Uterus (tissue), 4 donors: Measurements from ENCODE around the gene KLHDC7A. TPM values are rescaled to one million over a fixed set of nuclear protein-coding genes. Genes with fewer than 3 reads are reported as not detected.

Source experiments
- DNase-seq, 2 donors: peaks; one replicate each; pipeline ENCODE4 v3.0.0-alpha.2; 2019 to 2020
- H3K27ac ChIP-seq, 2 donors: fragments of 200-600 bp; sonication (generic); 1 replicate in 1 of 2; 2 replicates in 1 of 2; pipeline ENCODE4 v1.5.1; 2016 to 2018
- H3K27me3 ChIP-seq, 2 donors: fragments of 200-600 bp; sonication (generic); one replicate each; pipeline ENCODE4 v1.5.1; 2018 to 2019; ENCODE audit warnings: control low read depth in 1 of 2
- H3K36me3 ChIP-seq, 2 donors: fragments of 200-600 bp; sonication (generic); one replicate each; pipeline ENCODE4 v1.5.1; 2019; ENCODE audit warnings: control low read depth in 1 of 2
- H3K4me1 ChIP-seq, 2 donors: fragments of 200-600 bp; sonication (generic); one replicate each; pipeline ENCODE4 v1.5.1; 2018 to 2019; ENCODE audit warnings: control low read depth in 1 of 2
- H3K4me3 ChIP-seq, 2 donors: fragments of 200-600 bp; sonication (generic); 1 replicate in 1 of 2; 2 replicates in 1 of 2; pipeline ENCODE4 v1.5.1; 2018 to 2019; ENCODE audit warnings: mild to moderate bottlenecking in 1 of 2
- H3K9me3 ChIP-seq, 2 donors: fragments of 200-600 bp; sonication (generic); one replicate each; pipeline ENCODE4 v1.5.1; 2019; ENCODE audit warnings: control low read depth in 1 of 2
- POLR2A ChIP-seq, 2 donors: fragments of 450-650 bp; IDR thresholded peaks; one replicate each; pipeline ENCODE4 v1.6.1; 2016; ENCODE audit warnings: antibody characterized with exemption in 2 of 2, mild to moderate bottlenecking in 1 of 2, moderate library complexity in 1 of 2
- intact Hi-C: fragments of 100-400 bp; cut with DNase I; formaldehyde crosslinking; loops from one replicate; pipeline ENCODE4 v1.15.1; 2023; ENCODE audit warnings: low total_unique reads
- total RNA-seq, 4 donors: library from RNA; depleted of rRNA in 3 of 4; stranded (reverse); fragments of >200 nt in 3 of 4; gene quantifications; one replicate each; pipeline versions ENCODE4 v1.1.0 to v1.2.4, GENCODE V29; 2014 to 2023
- TF ChIP-seq, protein P1 (sequence below), 4 experiments: fragments of 200-600 bp in 2 of 4; fragments of 450-650 bp in 2 of 4; sonication (generic) in 2 of 4; IDR thresholded peaks; one replicate each; pipeline ENCODE4 v1.5.1; 2016 to 2019; ENCODE audit warnings: antibody characterized with exemption in 4 of 4, mild to moderate bottlenecking in 2 of 4, moderate library complexity in 1 of 4
- donor health status: DM: yes; HTN: yes; CAD: no.

Gene KLHDC7A
- total RNA-seq, 4 donors from 2014 or later, result under 0.01 to 1.4 TPM; not detected in 2

DNA sequence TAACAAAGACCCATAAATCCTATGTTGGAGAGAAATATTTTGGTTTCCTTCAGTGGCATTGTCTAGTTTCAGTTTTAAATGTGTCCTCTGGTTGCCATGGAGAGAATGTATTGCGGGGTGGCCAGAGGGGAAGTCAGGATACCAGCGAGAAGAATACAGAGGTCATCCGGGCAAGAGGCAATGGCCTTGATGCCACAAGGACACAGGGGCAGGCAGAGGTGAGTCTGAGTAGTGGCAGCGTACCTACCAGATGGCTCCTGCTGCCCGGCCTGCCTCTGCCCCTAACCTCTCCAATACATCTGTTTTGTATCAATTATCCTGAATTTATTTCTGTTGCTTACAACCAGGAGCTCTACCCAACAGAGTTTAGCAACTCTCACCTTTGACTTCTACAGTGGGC, 14.9 kb downstream of the KLHDC7A start:
- DNase-seq, result no peak
- Histone ChIP-seq H3K27ac (no peak overlapping the region), H3K36me3 (no peaks in the 10 kb centered on the region), H3K27me3 (no peaks in the 10 kb centered on the region), H3K9me3 (no peaks in the 10 kb centered on the region), H3K4me3 (no peak overlapping the region), H3K4me1 (no peaks in the 10 kb centered on the region)
- intact Hi-C loops, result no loop called here
- TF ChIP-seq POLR2A (IDR thresholded peaks at IDR 0.05), result no peak
- TF ChIP-seq, protein P1, sequence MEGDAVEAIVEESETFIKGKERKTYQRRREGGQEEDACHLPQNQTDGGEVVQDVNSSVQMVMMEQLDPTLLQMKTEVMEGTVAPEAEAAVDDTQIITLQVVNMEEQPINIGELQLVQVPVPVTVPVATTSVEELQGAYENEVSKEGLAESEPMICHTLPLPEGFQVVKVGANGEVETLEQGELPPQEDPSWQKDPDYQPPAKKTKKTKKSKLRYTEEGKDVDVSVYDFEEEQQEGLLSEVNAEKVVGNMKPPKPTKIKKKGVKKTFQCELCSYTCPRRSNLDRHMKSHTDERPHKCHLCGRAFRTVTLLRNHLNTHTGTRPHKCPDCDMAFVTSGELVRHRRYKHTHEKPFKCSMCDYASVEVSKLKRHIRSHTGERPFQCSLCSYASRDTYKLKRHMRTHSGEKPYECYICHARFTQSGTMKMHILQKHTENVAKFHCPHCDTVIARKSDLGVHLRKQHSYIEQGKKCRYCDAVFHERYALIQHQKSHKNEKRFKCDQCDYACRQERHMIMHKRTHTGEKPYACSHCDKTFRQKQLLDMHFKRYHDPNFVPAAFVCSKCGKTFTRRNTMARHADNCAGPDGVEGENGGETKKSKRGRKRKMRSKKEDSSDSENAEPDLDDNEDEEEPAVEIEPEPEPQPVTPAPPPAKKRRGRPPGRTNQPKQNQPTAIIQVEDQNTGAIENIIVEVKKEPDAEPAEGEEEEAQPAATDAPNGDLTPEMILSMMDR (IDR thresholded peaks at IDR 0.05), result no peak

DNA sequence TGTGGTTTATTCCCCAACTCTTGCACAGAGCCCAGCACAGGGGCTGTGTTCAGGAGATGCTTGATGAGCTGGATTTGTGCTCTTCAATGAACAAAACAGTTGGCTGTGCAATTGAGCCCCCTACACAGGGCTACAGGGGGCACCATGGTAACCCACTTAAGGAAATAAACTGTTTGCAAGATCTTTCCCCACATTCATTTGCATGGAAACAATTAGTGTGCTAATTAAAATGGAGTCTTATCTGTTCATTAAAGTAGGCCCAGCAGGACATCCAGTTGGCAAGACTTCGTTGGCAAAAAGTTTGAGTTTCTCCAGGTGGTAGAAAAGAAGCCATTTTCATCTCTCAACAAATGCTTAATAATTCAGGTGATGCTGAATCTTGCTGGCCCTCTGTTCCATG, 15.3 kb downstream of the KLHDC7A start:
- no peaks in the 10 kb centered on the region for H3K27me3 ChIP-seq
- DNase-seq, result no peak
- no peaks in the 10 kb centered on the region for H3K4me1 ChIP-seq
- no peak for TF ChIP-seq POLR2A (IDR thresholded peaks at IDR 0.05)
- TF ChIP-seq, protein P1 (IDR thresholded peaks at IDR 0.05), result no peak
- H3K9me3 ChIP-seq, result no peaks in the 10 kb centered on the region
- no peak overlapping the region for H3K27ac ChIP-seq
- no peaks in the 10 kb centered on the region for H3K36me3 ChIP-seq
- no peak overlapping the region for H3K4me3 ChIP-seq
- intact Hi-C loops, result no loop called here

DNA sequence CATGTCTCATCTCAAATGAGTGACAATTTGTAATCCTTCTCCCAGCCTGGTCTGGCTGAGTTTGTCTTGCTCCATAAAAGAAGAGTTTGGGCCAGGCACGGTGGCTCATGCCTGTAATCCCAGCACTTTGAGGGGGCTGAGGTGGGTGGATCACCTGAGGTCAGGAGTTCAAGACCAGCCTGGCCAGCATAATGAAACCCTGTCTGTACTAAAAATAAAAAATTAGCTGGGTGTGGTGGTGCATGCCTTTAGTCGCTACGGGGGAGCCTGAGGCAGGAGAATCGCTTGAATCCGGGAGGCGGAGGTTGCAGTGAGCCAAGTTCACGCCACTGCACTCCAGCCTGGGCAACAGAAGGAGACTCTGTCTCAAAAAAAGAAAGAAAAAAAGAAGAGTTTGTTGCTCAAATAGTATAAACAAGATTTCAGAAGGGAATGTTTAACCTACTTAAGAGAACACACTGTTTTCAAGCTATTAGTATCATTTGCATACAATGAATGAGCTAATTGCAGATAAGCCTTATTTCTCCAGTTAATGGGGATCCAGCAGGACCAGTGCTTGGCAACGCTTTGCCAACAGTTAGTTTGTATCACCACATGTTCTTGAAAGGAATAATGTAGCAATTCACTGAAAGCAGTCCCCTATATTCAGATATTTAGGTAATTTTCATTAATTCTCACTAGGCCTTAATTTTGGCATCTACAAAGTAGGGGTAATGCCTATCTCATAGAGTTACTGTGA, 15.9 kb downstream of the KLHDC7A start:
- no peak for DNase-seq

DNA sequence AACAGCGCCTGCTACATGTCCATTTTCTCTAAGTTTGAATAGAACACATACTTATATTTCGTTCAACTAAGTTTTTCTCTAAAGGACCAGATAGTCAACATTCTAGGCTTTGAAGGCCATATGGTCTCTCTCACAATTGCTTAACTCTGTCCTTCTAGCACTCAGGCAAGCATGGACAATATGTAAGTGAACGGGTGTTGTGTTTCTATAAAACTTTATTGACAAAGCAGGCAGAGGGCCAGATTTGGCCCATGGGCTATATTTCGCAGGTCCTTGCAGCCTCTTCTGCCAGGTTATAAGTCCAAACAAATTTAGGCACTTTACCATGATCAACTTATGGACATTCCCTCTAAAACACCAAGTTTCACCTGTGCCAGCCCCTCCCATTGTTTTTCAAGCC, 21.1 kb downstream of the KLHDC7A start:
- no peaks in the 10 kb centered on the region for H3K9me3 ChIP-seq
- no peak for DNase-seq
- no peak for TF ChIP-seq POLR2A (IDR thresholded peaks at IDR 0.05)
- TF ChIP-seq, protein P1 (IDR thresholded peaks at IDR 0.05), result no peak
- H3K27ac ChIP-seq, result no peak overlapping the region
- H3K4me1 ChIP-seq, result no peaks in the 10 kb centered on the region
- no peaks in the 10 kb centered on the region for H3K27me3 ChIP-seq
- H3K4me3 ChIP-seq, result no peak overlapping the region
- intact Hi-C loops, result no loop called here
- no peaks in the 10 kb centered on the region for H3K36me3 ChIP-seq

More for the DNA sequence above, 15.9 kb downstream of the KLHDC7A start:
- no peak overlapping the region for H3K27ac ChIP-seq
- TF ChIP-seq, protein P1 (IDR thresholded peaks at IDR 0.05), result no peak
- no peak for TF ChIP-seq POLR2A (IDR thresholded peaks at IDR 0.05)
- H3K9me3 ChIP-seq, result no peaks in the 10 kb centered on the region
- intact Hi-C loops, result no loop called here
- no peaks in the 10 kb centered on the region for H3K27me3 ChIP-seq
- H3K4me3 ChIP-seq, result no peak overlapping the region
- H3K4me1 ChIP-seq, result no peaks in the 10 kb centered on the region
- H3K36me3 ChIP-seq, result no peaks in the 10 kb centered on the region

DNA sequence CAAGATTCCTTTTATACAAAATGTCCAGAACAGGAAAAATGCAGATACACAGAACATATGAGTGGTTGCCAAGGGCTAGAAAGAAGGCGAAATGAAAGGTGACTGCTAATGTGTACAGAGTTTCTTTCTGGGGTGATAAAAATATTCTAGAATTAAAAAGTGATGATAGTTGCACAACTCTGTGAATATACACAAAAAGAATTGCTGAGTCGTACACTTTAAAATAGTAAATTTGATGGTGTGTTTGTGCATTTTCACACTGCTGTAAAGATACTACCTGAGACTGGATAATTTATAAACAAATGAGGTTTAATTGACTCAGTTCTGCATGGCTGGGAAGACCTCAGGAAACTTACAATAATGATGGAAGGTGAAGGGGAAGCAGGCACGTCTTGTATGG, 23.9 kb downstream of the KLHDC7A start:
- no peak for TF ChIP-seq POLR2A (IDR thresholded peaks at IDR 0.05)
- TF ChIP-seq, protein P1 (IDR thresholded peaks at IDR 0.05), result no peak
- Histone ChIP-seq H3K4me1 (no peaks in the 10 kb centered on the region), H3K9me3 (no peaks in the 10 kb centered on the region), H3K27me3 (no peaks in the 10 kb centered on the region), H3K36me3 (no peaks in the 10 kb centered on the region), H3K4me3 (no peak overlapping the region), H3K27ac (no peak overlapping the region)
- DNase-seq, result no peak
- intact Hi-C loops, result no loop called here
